HG02759 (cell line): ENCODE measurements around the gene HELZ2.

Experiments used
- ATAC-seq: cut with Tn5 transposase; IDR thresholded peaks from one replicate; pipeline ENCODE4 v1.9.1; 2021; ENCODE audit warnings: mild to moderate bottlenecking, moderate library complexity; ENCODE audit not compliant: unreplicated experiment

HELZ2 gene

DNA sequence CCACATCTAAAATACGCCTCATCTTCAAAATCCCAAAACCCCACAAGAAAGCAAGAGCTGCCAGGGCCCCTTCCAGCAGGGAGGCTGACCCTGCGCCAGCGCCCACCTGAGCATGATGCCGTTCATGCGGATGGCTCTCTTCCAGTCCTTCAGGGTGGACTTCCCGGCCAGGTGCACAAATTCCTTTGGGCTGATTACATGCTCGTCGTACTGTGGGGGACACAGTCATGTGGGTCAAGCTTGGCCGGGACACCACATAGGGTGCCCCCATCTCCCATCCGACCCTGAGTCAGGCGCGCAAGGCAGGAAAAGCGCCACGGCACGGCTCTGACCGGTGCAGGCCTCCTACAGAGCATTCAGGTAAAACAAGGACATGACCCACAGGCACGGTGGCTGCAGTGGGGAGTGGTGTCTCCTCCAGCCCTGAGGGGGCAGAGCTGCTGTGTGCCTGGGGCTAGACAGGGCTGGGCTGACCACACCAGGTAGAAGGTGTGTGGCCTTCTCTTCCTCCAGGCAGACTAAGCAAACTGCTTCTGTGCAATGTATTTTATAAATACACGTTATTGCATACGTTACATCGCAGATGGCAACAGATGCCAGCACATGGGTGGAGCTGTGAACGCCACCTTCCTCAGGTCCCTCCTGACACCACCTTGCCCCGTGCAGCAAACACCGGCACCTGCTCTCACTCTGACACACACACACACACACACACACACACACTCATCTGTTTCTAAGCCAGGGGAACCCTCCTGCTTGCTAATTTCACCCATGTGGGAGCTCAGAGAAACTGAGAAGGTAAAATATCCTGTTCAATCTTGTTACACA is 23.8 kb upstream of the HELZ2 start:
- ATAC-seq: no peak

DNA sequence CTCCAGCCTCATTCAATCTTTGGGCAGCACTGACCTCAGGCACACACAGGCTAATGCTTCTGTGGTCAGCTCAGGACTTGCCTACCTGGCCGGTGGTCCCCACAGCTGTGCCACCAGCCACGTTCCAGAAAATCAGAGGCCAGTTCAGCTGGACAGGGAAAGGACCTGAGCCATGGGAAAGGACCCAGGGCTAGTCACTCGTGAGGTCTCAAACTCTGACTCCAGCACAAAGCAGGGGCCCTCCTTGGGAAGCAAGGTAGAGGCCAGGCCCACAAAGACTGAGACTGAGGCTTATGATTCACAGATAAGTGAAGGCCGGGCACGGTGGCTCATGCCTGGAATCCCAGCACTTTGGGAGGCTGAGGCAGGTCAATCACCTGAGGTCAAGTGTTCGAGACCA is 22.4 kb upstream of the HELZ2 start:
- no peak for ATAC-seq

DNA sequence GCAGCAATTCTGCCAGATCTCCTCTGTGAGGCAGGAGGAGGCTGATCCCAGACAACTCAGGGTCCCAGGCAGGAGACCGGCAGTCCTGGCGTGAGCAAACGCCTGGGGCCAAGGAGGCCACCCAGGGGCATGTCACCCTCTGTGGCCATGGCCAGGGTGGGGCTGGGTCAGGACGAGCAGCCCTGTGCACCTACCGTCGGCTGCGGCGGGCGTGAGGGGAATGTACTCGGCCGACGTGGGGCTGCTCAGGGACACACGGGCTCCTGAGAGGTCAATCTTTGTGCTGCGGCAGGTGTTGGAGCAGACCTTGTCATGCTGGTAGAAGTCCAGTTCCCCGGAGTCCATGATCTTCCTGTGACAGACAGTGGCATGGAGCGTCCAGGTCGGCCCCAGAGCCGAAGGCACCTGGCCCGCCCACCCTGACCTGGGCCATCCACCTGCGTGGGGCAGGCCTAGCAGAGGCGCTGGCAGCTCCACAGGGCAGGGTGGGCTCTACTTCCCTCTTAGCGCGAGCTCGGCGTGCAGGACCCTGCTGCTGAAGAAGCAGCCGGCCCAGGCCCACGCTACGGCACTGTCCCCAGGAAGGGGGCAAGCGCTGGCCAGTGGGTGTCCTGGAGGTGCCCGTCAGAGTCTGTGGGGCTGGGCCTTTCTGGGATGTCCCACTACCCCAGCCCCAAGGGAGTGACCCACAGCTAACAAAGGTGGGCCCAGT is 21.5 kb upstream of the HELZ2 start:
- no peak for ATAC-seq

DNA sequence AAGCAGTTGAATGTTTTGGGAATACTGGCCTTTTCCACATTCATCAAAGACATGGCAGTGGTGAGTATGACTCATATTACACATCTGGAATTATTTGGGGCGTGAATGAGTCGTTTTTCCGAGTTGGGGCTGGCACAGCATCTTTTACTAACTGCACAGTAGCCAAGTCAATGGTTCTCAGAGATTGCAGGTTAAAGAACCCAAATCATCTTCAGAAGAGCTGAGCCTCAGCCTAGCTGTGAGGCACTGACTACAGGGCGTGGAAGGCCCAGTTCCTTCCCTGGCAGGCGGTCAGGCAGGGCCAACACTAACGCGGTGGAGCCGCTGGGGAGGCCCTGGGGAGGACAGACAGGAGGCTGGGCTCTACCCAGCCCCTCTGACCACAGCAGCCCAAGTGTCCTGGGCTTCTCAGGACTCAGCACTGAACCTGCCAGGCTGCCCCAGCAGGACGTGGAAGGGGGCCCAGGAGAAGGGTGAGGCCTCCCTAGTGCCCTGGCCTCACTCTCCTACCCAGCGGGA is 20.1 kb upstream of the HELZ2 start:
- no peak for ATAC-seq

DNA sequence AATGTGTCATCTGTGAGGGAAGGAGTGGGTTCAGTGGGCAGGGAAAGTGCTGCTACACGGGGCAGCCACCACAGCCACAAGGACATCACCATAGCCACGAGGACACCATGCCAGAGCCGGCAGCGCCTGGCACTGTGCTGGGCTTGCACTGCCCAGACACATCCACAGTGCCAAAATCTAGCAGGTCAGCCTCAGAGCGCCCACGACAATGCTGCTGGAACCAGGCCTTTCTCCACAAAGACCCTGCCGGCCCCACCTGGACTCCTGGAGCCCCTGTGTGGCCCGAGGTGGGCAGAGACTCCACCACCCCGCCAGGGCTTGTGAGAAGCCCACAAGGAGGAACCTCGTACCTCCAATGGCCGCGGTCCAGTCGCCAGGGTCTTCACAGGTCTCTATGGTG is 18.6 kb upstream of the HELZ2 start:
- ATAC-seq: no peak

DNA sequence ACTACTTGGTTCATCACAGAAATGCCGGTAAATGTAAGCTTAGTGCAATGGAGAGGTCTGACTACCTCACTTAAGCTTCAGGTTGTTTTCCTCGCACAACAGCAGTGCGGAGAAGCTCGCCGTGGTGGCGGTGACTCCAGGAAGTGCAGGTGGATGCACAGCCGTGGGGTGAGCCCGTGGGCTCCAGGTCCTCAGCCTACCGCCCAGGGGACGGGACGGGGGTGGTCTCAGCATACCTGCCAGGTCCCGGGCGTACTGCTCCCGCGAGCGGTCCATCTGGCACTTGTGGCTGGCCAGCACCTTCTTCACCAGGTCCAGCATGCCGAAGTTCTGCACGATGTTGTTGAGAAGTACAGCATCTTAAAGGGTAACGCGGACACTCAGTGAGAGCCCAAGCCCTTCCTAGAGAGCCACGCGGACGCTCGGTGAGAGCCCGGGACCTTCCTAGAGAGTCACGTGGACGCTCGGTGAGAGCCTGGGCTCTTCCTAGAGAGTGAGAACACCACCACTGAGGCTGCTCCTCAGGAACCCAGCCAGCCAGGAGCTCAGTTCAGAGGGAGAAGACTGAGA is 17.8 kb upstream of the HELZ2 start:
- ATAC-seq: no peak

DNA sequence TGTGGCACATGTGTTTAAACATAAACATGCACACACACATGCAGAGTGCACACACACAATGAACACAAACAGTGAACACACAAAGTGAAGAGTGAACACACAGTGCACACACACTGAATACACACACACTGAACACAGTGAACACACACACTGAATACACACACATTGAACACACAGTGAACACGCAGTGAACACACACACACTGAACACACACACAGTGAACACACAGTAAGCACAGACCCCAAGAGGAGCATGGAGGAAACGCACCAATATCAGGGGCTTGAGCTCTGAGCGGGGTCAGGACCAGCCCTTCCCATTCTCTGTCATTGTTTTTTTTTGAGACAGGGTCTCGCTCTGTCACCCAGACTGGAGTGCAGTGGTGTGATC is 17.1 kb upstream of the HELZ2 start:
- no peak for ATAC-seq

DNA sequence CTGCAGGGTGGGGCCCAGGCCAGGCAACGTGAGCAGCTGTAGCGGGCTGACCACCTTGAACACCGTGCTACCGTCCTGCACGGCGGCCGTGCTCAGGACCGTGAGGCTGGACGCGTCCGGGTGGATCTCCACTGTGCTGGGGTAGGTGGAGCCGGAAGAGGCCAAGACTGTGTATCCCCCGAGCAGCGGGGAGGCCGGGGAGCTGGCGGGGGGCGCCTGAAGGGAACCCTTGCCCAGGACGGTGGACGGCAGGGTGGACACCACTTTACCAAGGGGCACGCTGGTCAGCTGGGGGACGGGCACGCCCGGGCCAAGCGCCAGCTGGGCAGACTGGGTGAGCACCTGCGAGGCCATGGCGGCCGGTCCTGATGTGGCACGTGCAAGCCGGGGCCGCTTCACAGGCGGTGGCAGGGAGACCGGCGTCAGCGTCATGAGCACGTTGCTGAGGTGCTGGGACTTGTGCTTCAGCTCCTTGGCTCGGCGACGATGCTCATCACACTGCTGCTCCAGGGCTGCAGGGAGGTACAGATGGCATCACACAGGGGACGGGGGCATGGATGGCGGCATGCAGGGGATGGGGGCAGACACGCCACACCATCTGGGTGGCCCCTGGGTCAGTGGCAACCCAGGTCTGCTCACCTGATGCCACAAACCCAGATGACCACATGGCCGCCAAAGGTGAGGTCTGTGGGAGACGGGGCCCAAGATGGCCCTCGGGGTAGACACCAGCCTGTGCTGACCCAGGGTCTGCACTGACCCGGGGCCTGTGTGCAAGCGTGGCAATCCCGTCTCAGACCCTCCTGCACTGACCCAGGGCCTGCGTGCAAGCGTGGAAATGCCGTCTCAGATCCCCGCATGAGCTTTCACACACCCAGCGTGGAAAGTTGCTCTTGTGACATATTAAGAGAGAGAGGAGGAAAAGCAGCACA is 16.4 kb upstream of the HELZ2 start:
- no peak for ATAC-seq

DNA sequence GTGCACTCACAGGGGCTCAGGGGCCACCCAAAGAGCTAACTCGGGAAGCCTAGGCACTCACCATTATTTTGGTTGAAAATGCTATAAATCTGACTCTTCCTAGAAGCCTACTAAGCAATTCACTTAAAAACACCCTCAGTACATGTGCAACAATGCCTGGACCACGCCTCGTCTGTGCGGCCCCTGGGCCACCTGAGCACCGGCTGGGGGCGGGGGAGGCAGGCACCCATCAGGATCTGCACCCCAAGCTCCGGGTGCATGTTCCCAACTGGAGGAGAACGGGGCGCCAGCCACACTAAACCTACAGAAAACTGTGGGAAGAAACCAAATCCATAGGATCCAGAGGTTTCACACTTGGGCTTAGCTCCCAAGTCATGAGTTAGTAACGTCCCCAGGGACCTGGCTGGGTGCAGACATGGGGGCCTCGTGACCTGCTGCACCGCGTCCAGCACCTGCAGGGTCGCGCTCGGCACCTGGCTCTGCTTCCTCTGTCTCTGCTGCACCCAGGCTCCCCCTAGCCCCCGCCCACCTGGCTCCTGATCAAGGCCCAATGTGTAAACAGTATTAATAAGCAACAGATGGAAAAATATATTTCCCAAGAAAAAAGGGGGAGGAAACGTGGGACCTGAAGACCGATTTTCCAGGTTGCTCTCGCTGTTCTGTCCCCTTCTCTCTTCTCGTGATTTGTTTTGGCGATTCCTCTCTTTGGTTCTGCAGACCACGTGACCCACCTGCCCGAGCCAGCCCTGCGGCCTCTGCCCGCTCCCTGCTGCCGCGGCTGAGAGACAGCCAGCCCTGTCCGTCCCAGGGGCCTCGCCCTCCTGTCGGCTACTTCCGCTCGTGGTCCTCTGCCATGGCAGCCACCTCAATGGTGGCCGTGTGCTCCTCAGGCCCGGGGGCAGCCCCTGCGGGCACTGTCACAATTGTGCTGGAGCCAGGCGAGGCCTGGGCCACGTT is 15.5 kb upstream of the HELZ2 start:
- ATAC-seq: no peak

DNA sequence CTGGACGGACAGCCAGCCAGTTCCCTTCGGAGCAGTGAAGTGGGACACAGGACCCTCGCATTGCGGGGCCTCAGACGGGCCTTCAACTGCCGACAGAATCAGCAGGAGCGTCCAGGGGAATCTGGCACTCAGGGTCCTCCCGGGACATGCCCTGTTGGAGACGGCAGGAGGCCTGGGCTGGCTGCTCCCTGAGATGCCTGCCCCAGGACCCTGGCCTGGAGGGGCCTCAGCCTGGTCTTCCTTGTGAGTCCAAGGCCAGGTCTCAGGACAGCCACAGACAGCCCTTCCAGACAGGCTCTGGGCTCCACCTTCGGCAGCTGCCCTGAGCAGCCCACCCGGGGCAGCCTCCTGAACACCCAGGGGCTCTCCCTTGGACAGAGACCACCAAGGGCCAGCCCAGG is 14.6 kb upstream of the HELZ2 start:
- no peak for ATAC-seq

DNA sequence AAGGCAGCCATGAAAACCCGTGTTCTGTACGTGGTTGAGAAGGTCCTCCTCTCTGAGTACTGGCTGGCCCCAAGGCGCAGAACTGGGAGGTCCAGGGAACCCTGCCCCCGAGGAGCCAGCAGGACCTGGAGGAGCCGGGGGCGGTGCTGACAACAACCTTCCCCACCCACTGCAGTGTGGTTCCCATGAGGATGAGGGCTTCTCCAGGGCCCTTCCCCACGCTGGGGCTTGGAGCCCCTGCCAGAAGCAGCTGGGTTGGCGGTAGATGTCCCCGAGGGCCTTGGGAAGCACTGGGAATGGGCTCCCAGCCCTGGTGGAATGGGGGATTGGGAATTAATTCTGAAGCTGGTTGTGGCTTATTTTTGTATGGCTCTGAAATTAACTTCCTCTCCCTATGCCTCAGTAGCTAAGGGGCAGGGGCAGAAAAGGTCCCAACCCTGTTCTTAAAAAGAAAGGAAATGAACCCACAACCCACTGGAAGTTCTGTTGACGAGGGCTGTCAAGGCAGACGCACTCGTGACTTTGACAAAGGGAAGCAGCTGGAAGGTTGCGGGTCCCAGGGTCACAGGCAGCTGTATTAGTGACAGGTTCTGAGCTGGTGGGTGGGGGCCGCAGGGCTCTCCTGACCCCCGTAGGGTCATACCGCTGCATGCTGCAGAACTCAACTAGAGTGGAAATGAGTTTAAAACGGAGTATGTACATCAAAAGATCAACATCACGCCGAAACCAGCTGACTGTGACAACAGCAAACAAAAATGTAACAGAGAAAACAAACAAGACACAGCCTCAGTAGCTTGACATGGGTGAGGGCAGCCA is 13.9 kb upstream of the HELZ2 start:
- ATAC-seq: no peak

DNA sequence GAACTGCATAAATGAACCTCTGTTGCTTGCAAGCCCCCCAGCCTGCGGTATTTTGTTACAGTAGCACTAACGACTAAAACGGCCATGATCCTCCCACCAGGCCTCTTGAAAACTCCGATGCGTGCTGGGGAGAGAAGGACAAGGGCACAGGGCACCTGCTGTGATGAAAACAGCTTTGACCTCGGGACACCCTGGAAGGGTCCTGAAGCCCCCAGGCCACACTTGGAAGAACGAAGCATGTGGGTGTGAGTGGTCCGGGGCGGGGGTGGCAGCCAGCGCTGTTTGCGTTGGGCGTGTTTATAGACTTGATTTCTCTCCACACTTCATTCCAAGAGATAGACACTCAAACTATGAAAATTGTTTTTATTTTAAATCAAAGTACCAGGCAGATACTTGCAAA is 13.2 kb upstream of the HELZ2 start:
- ATAC-seq: no peak

DNA sequence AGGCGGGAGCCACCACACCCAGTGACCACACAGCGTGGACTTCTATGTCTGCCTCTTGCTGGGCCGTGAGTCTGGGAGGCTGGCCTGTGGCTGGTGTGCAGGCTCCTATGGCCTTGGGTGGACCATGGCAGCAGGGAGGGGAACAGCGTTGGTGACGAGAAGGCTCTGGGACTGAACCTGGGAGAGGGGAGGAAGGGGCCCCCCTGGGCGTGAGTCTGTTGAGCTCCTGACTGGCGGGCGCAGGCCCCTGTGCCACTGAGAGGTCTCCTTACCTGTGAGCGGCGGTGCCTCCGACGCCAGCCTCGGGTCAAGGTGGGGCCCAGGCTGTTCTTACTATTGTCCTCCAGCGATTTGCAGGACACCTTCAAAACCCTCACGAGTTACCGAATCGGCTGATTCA is 12.8 kb upstream of the HELZ2 start:
- ATAC-seq: no peak

DNA sequence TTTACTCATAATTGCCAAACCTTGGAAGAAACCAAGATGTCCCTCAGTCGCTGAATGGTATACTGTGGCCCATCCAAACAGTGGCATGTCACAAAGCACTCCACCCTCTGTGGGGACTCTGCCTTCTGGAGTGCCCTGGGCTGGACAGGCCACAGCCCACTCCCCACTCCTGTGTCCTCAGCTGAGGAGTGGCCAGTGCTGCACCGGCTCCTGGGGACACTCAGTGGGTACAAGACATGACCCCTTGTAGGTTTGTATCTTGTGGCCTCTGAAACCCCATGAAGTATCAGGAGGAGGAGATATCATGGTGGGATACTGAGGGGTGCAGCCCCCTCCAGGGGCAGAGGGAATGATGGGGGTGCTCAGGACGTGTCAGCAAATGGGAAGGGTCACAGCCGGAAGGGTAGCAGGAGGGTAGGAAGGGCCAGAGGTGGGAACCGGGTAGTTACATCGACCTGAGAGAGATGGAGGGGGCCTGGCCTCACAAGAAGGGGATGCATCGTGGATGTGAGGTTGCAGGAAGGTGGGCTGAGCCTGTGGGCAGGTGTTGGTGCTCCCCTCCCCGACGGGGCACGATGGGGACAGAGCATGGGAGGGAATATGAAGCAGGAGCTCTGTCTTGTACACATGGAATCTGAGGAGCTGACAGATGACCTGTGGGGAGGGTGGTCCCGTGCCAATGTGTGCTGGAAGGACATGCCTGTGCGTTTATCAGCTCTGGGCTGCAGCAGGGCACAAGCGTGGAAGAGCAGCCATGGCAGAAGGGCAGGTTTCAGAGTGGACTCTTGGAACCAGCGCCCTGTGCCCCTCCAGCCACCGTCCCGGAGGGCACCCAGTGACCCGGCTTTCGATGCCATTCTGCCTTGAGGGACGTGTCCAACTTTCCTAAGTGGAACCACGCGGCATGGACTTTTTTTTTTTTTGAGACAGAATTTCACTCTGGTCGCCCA is 11.9 kb upstream of the HELZ2 start:
- no peak for ATAC-seq

DNA sequence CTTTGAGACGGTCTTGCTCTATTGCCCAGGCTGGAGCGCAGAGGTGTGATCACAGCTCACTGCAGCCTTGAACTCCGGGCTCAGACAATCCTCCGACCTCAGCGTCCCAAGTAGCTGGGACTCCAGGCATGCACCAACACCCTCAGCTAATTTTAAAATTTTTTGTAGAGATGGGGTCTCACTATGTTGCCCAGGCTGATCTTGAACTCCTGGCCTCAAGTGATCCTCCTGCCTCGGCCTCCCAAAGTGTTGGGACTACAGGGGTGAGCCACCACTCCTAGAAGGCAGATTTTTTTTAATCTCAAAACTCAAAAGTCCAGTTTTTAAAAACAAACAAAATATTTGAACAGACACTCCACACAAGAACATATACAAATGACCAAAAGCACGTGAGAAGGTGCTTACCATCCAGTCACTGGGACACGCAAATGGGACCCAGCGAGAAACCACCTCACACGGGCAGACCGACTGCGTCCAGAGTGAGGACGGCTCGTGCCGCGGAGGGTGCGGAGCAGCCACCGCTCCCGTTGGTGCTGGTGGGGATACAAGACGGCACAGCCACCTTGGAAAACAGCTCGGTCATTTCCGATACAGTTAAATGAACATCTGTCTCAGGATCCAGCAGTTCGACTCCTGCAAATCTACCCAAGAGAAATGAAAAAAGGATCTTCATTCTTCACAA is 8.5 kb upstream of the HELZ2 start:
- ATAC-seq: no peak

DNA sequence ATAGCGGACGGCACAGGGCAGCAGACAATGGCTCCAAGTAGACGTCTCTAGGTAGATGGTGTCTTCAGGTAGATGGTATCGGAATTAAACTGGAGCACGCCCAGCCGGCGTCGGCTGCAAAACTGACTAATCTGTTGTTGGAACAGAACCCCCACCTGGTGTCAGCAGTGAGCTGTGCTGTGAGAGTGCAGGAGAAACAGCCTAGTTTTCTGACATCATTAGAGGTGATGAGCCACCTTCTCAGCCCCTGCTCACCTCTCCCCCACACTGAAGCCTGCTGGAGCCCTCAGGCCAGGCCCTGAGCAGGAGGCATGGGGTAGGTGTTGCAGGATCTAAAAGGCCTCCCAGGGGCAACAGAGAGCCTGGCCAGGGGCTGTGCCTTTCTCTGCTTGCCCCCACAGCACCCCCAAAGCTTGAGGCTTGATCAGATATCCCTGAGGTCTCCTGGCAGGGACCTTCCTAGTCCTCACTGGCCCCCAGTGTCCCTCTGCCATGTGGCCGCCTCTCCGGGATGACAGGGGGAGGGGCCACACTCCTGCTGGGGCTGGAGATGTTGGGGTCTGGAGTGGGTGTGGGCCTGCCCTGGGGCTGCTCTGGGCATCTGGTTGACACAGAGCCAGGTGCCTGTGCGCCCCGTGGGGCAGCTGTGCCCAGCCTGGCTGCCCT is 6.9 kb upstream of the HELZ2 start:
- no peak for ATAC-seq
